Calu3 (cell line): ENCODE measurements around the gene TMEM37. TPM values are rescaled to one million over a fixed set of nuclear protein-coding genes. Genes with fewer than 3 reads are reported as not detected.

Experiments
- BruUV-seq: library from RNA; stranded (reverse); fragments of 400-500 nt; replicated peaks from 2 replicates; lab custom pipeline; 2021; lab: Mats Ljungman, UMichigan
- CTCF ChIA-PET: fragments of 300-600 bp; sonication (Branson Sonifier 250); formaldehyde crosslinking; loops from one replicate; lab custom pipeline; 2022; ENCODE audit warnings: antibody characterized with exemption; lab: Charles Lee
- DNase-seq: peaks from one replicate; pipeline ENCODE4 v3.0.0; 2022
- H3K27ac Mint-ChIP-seq: one replicate; pipeline ENCODE4 v1.8.0; 2022; ENCODE audit warnings: mixed read lengths; ENCODE audit not compliant: unreplicated experiment
- H3K27me3 Mint-ChIP-seq: one replicate; pipeline ENCODE4 v1.8.0; 2022; ENCODE audit warnings: mixed read lengths; ENCODE audit not compliant: unreplicated experiment
- H3K36me3 Mint-ChIP-seq: one replicate; pipeline ENCODE4 v1.8.0; 2022; ENCODE audit warnings: mild to moderate bottlenecking, moderate library complexity, mixed read lengths; ENCODE audit not compliant: insufficient read depth, unreplicated experiment
- H3K4me1 Mint-ChIP-seq: one replicate; pipeline ENCODE4 v1.8.0; 2022; ENCODE audit warnings: mild to moderate bottlenecking, low read depth, mixed read lengths; ENCODE audit not compliant: unreplicated experiment
- H3K4me3 Mint-ChIP-seq: one replicate; pipeline ENCODE4 v1.8.0; 2022; ENCODE audit warnings: mild to moderate bottlenecking, low read depth, moderate library complexity, mixed read lengths; ENCODE audit not compliant: unreplicated experiment
- H3K9me3 Mint-ChIP-seq: one replicate; pipeline ENCODE4 v1.8.0; 2022; ENCODE audit warnings: low read depth, mixed read lengths; ENCODE audit not compliant: unreplicated experiment
- CTCF ChIP-seq: fragments of 200-600 bp; IDR thresholded peaks from one replicate; pipeline ENCODE4 v1.8.0; 2022; ENCODE audit warnings: antibody characterized with exemption; ENCODE audit not compliant: unreplicated experiment
- intact Hi-C: fragments of 100-400 bp; cut with micrococcal nuclease; formaldehyde crosslinking; loops from one replicate; pipeline ENCODE4 v1.10.0; 2022; ENCODE audit not compliant: unreplicated experiment
- total RNA-seq: library from RNA; stranded (reverse); gene quantifications from 2 replicates; pipeline ENCODE4 v1.2.3, GENCODE V29; 2022

Gene TMEM37
- total RNA-seq, 1 experiment from 2014 or later = 0.76 TPM

DNA sequence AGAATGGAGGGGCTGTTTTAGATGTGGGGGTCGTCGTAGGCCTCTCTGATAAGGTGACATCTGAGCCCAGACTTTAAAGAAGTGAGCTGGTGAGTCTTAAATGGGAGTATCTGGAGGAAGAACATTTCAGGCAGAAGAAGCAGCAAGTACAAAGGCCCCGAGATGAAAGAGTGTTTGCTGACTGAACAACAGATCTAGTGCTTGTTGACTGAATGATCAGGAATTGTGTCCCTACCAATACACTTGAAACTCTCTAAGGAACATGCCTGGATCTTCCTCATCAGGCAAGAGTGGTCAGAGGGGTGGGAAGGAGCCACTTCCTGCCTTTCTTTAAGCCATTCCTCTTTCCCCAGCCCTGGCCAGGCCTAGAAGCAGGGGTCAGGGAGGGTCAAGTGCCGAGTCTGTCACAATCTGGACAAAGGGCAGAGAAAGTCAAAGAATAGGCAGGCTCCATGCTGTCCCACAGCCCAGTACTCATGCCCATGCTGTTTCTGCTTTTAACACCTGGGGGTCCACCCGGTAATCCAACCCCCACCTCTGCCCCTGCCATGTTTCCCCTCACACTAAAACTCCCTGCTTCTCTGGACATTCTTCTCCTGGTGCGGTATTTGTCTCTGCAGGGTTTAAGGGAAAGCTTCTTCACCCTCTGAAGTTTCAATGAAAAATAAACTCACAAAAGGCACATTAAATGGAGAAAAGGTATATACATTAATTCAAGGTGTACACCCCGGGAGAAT is 3.0 kb upstream of the TMEM37 start:
- intact Hi-C loops = no loop called here
- Mint-ChIP-seq H3K9me3 (no peaks in the 10 kb centered on the region), H3K4me3 (no peak overlapping the region), H3K27me3 (peaks cover 24% of the 10 kb centered on the region), H3K4me1 (peaks cover 53% of the 10 kb centered on the region), H3K36me3 (peaks cover 4% of the 10 kb centered on the region), H3K27ac (no peak overlapping the region)
- TF ChIP-seq CTCF = no peak
- no TSS peak for BruUV-seq
- CTCF ChIA-PET = no interaction called here
- DNase-seq = no peak

GRCh38 chr2:119429225-119429981 is 2.3 kb upstream of the TMEM37 start:
- Mint-ChIP-seq H3K4me1 (peaks cover 60% of the 10 kb centered on the region), H3K4me3 (no peak overlapping the region), H3K27ac (no peak overlapping the region), H3K36me3 (peaks cover 4% of the 10 kb centered on the region), H3K27me3 (peaks cover 24% of the 10 kb centered on the region), H3K9me3 (no peaks in the 10 kb centered on the region)
- intact Hi-C loops = no loop called here
- DNase-seq = no peak
- no peak for TF ChIP-seq CTCF
- CTCF ChIA-PET = no interaction called here
- BruUV-seq = no TSS peak

DNA sequence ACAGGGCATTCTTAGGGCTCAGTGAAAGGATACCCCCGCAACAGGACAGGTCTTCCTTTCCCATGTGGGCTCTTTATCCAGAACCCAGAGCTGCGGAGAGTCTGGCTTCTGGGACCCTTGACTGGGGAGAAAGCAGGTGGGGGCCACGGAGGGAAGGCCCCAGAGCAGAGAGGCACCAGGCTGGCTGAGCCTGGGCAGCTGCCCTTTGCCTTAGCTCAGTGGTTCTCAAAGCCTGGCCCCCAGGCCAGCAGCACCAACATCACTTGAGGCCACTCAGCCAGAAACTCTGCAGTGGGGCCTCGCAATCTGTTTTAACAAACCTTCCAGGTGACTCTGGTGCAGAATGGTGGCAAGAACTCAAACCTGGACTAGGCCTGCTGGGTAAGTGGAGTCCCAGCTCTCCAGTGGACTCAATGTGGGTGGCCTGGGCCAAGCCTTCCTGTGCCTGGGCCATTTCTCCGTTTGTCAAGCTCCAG is 1.6 kb upstream of the TMEM37 start:
- H3K4me3 Mint-ChIP-seq = no peak overlapping the region

More for the DNA sequence above, 1.6 kb upstream of the TMEM37 start:
- no peaks in the 10 kb centered on the region for H3K9me3 Mint-ChIP-seq
- intact Hi-C loops = no loop called here
- peaks cover 24% of the 10 kb centered on the region for H3K27me3 Mint-ChIP-seq
- TF ChIP-seq CTCF = no peak
- H3K4me1 Mint-ChIP-seq = peaks cover 67% of the 10 kb centered on the region
- CTCF ChIA-PET = no interaction called here
- no peak for DNase-seq
- peaks cover 4% of the 10 kb centered on the region for H3K36me3 Mint-ChIP-seq
- H3K27ac Mint-ChIP-seq = no peak overlapping the region
- BruUV-seq = no TSS peak
